A673 (cell line): ENCODE data around the gene CPE. TPM values are rescaled to one million over a fixed set of nuclear protein-coding genes. Genes with fewer than 3 reads are reported as not detected.

ENCODE experiments used
- Bru-seq: library from RNA; stranded (reverse); fragments of 400-500 nt; gene quantifications from one replicate; lab custom pipeline; 2021; lab: Mats Ljungman, UMichigan
- BruChase-seq, 2 experiments: library from RNA; stranded (reverse); fragments of 400-500 nt; gene quantifications; one replicate each; lab custom pipeline; 2021; lab: Mats Ljungman, UMichigan
- BruUV-seq: library from RNA; stranded (reverse); fragments of 400-500 nt; replicated peaks from 2 replicates; lab custom pipeline; 2021; lab: Mats Ljungman, UMichigan
- CTCF ChIA-PET: fragments of 300-600 bp; sonication (Branson Sonifier 250); formaldehyde crosslinking; loops from one replicate; lab custom pipeline; 2022; ENCODE audit warnings: antibody characterized with exemption; lab: Charles Lee
- POLR2A ChIA-PET: fragments of 300-600 bp; sonication (Branson Sonifier 250); formaldehyde crosslinking; loops from one replicate; lab custom pipeline; 2022; ENCODE audit warnings: antibody characterized with exemption; ENCODE audit not compliant: low non-redundant PET; lab: Charles Lee
- DNase-seq: peaks from one replicate; pipeline ENCODE4 v3.0.0-alpha.2; 2015; ENCODE audit warnings: low spot score
- H3K27ac ChIP-seq: fragments of 200-600 bp; sonication (generic); 2 replicates; pipeline ENCODE4 v1.5.1; 2016; ENCODE audit warnings: mixed run types, low read depth, mild to moderate bottlenecking, mixed read lengths, antibody characterized with exemption, low read length; ENCODE audit not compliant: poor library complexity, severe bottlenecking
- H3K27me3 ChIP-seq: fragments of 200-600 bp; sonication (generic); replicated peaks from 2 replicates; pipeline ENCODE4 v1.6.1; 2017; ENCODE audit warnings: mixed run types, low read depth, mild to moderate bottlenecking, mixed read lengths, antibody characterized with exemption, low read length; ENCODE audit not compliant: insufficient read depth, poor library complexity
- H3K36me3 ChIP-seq: fragments of 200-600 bp; sonication (generic); 2 replicates; pipeline ENCODE4 v1.6.1; 2016; ENCODE audit warnings: mixed run types, mild to moderate bottlenecking, mixed read lengths, antibody characterized with exemption, low read length; ENCODE audit not compliant: insufficient read depth, poor library complexity, severe bottlenecking
- H3K4me1 ChIP-seq: fragments of 200-600 bp; sonication (generic); 2 replicates; pipeline ENCODE4 v1.6.1; 2017; ENCODE audit warnings: mixed run types, mild to moderate bottlenecking, mixed read lengths, antibody characterized with exemption, low read length; ENCODE audit not compliant: insufficient read depth, poor library complexity, severe bottlenecking
- H3K4me3 ChIP-seq: fragments of 200-600 bp; sonication (generic); 2 replicates; pipeline ENCODE4 v1.5.1; 2016; ENCODE audit warnings: low read depth, mixed run types, mild to moderate bottlenecking, mixed read lengths, low read length; ENCODE audit not compliant: poor library complexity, severe bottlenecking
- H3K9me3 ChIP-seq: fragments of 200-600 bp; sonication (generic); 2 replicates; pipeline ENCODE4 v1.6.1; 2016; ENCODE audit warnings: mixed run types, low read depth, mild to moderate bottlenecking, mixed read lengths, antibody characterized with exemption, low read length; ENCODE audit not compliant: poor library complexity, severe bottlenecking
- EZH2 ChIP-seq: fragments of 200-600 bp; sonication (generic); IDR thresholded peaks from 2 replicates; pipeline ENCODE4 v1.6.1; 2017; ENCODE audit warnings: borderline replicate concordance, low read depth, mild to moderate bottlenecking, mixed read lengths, antibody characterized with exemption, low read length; ENCODE audit not compliant: poor library complexity, severe bottlenecking
- intact Hi-C: fragments of 100-400 bp; cut with micrococcal nuclease; formaldehyde crosslinking; loops from one replicate; pipeline ENCODE4 v1.10.0; 2022; ENCODE audit not compliant: unreplicated experiment
- long read RNA-seq: library from polyadenylated mRNA; stranded (forward); transcript quantifications from one replicate; pipeline ENCODE4 v2.0.0, GENCODE V29; 2022
- total RNA-seq: library from RNA; stranded (reverse); gene quantifications from 2 replicates; pipeline ENCODE4 v1.2.3, GENCODE V29; 2021
- TF ChIP-seq, protein P1 (sequence below): fragments of 300-800, 200-600 bp; sonication (generic); conservative IDR thresholded peaks from 2 replicates; pipeline ENCODE4 v1.5.1; 2017; ENCODE audit warnings: low read depth, mild to moderate bottlenecking, antibody characterized with exemption, low read length, moderate library complexity, mixed read lengths

CPE gene
- total RNA-seq = 27.2 and 32.7 TPM in 2 replicates
- percentile 58 among the genes with signal in this experiment for Bru-seq, nascent RNA
- percentile 48 among the genes with signal in this experiment for BruChase-seq, experiment 1, labeled RNA remaining after a 2-hour chase
- percentile 47 among the genes with signal in this experiment for BruChase-seq, experiment 2, labeled RNA remaining after a 6-hour chase
- long read RNA-seq, transcript CPE-201 (9 exons, 2,421 nt) = major isoform, 103 of 113 reads
- long read RNA-seq, partial matches to known transcripts = 5 of 113 reads
- long read RNA-seq, other reads (novel, unspliced or antisense) = 4 of 113 reads

DNA sequence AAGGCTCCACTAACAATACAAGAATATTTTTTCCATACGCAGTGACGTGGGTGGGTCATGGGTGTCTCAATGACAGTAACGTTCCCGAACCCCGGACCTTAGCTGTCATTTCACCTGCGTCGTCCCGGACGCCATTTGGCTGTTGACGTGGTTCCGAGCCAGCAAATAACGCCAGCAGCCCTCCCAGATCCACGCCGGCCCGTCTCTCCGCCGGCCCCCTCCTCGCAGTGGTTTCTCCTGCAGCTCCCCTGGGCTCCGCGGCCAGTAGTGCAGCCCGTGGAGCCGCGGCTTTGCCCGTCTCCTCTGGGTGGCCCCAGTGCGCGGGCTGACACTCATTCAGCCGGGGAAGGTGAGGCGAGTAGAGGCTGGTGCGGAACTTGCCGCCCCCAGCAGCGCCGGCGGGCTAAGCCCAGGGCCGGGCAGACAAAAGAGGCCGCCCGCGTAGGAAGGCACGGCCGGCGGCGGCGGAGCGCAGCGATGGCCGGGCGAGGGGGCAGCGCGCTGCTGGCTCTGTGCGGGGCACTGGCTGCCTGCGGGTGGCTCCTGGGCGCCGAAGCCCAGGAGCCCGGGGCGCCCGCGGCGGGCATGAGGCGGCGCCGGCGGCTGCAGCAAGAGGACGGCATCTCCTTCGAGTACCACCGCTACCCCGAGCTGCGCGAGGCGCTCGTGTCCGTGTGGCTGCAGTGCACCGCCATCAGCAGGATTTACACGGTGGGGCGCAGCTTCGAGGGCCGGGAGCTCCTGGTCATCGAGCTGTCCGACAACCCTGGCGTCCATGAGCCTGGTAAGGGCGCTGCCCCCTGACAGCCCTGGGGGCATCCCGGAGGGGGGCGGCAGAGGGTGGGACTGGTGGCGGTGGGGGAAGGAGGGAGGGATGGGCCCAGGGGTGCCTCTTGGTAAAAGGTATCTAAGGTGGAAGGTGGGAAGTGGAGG lies at the start of gene CPE:
Gene CPE (plus strand): TSS at position 264 of the 933 bp plus-strand sequence. CDS start 214 bp downstream, at position 478.
- POLR2A ChIA-PET = no interaction called here
- BruUV-seq = no TSS peak
- H3K9me3 ChIP-seq = no peaks in the 10 kb centered on the region
- H3K27me3 ChIP-seq = no peaks in the 10 kb centered on the region
- TF ChIP-seq, protein P1, sequence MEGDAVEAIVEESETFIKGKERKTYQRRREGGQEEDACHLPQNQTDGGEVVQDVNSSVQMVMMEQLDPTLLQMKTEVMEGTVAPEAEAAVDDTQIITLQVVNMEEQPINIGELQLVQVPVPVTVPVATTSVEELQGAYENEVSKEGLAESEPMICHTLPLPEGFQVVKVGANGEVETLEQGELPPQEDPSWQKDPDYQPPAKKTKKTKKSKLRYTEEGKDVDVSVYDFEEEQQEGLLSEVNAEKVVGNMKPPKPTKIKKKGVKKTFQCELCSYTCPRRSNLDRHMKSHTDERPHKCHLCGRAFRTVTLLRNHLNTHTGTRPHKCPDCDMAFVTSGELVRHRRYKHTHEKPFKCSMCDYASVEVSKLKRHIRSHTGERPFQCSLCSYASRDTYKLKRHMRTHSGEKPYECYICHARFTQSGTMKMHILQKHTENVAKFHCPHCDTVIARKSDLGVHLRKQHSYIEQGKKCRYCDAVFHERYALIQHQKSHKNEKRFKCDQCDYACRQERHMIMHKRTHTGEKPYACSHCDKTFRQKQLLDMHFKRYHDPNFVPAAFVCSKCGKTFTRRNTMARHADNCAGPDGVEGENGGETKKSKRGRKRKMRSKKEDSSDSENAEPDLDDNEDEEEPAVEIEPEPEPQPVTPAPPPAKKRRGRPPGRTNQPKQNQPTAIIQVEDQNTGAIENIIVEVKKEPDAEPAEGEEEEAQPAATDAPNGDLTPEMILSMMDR = peak; percentile 59
- no peak for TF ChIP-seq EZH2
- H3K36me3 ChIP-seq = no peaks in the 10 kb centered on the region
- CTCF ChIA-PET = no interaction called here
- intact Hi-C loops = loop anchor here (5.0 kb wide), 1 partner anchor 83 kb away; no protein-coding TSS in a partner anchor
- H3K4me1 ChIP-seq = peaks cover 19% of the 10 kb centered on the region
- peak; percentile 88 for DNase-seq
- peak within 1 kb of the TSS; percentile 50 for H3K27ac ChIP-seq
- peak within 1 kb of the TSS; percentile 64 for H3K4me3 ChIP-seq

DNA sequence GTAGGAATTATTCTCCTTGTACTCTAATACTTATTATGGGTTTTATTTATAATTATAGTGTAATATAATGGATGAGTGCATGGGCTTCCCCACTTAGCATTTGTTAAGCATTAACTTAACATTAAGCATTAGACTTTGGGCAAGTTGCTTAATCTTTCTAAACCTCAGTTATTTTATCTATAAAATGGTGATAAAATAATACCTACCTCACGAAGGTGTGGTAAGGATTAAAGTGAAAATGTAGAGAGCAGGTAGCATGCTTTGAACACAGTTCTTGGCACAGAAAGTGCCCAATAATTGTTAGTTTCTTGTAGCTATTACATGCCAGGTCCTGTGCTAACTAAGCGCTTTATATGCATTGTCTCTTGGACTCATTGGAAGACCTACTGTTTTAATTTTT lies 48.7 kb upstream of the CPE start:
- Histone ChIP-seq H3K4me1 (peaks cover 34% of the 10 kb centered on the region), H3K9me3 (peaks cover 6% of the 10 kb centered on the region), H3K36me3 (peaks cover 51% of the 10 kb centered on the region), H3K27ac (peak overlapping the region; percentile 2), H3K4me3 (peak overlapping the region; percentile 71), H3K27me3 (no peaks in the 10 kb centered on the region)
- DNase-seq = no peak
- ChIA-PET POLR2A (no interaction called here), CTCF (no interaction called here)
- intact Hi-C loops = loop anchor here (5.0 kb wide), 1 partner anchor 132 kb away; no protein-coding TSS in a partner anchor
- TF ChIP-seq, protein P1 = no peak
- no peak for TF ChIP-seq EZH2
- BruUV-seq = no TSS peak

DNA sequence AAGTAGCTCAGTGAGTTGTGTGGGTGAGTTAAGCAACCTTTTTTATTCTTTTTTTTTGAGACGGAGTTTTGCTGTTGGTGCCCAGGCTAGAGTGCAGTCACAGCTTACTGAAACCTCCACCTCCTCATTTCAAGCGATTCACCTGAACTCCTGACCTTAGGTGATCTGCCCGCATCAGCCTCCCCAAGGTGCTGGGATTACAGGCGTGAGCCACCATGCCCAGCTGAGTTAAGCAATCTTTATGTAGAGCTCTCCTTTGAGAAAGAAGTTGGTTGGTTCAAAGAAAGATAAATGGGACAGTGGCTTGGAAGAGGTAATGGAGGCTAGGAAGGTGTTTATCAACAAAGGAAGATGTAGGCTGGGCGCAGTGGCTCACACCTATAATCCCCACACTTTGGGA lies 48.1 kb upstream of the CPE start:
- H3K4me1 ChIP-seq = peaks cover 36% of the 10 kb centered on the region
- POLR2A ChIA-PET = no interaction called here
- intact Hi-C loops = loop anchor here (5.0 kb wide), 1 partner anchor 132 kb away; no protein-coding TSS in a partner anchor
- peaks cover 57% of the 10 kb centered on the region for H3K36me3 ChIP-seq
- H3K4me3 ChIP-seq = peak overlapping the region; percentile 71
- TF ChIP-seq, protein P1 = no peak
- TF ChIP-seq EZH2 = no peak
- peaks cover under 1% of the 10 kb centered on the region for H3K9me3 ChIP-seq
- no peak overlapping the region for H3K27ac ChIP-seq
- H3K27me3 ChIP-seq = no peaks in the 10 kb centered on the region
- no peak for DNase-seq
- no TSS peak for BruUV-seq
- CTCF ChIA-PET = no interaction called here
